Measurements from ENCODE around the gene MYO18B.

DNA sequence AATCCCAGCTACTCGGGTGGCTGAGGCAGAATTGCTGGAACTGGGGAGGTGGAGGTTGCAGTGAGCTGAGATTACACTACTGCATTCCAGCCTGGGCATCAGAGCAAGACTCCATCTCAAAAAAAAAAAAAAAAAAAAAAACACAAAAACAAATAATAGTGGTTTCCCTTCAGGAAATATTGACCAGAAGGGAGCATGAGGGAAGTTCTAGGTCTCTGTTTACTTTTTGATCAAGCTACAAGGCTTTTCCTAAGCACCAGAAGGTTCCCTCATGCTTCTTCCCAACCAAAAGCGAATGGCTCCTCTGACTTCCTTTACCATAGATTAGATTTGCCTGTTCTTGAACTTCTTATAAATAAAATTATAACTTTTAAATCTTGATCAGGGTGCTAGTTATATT is 18.3 kb downstream of the MYO18B start:
- TF ChIP-seq, protein P1, sequence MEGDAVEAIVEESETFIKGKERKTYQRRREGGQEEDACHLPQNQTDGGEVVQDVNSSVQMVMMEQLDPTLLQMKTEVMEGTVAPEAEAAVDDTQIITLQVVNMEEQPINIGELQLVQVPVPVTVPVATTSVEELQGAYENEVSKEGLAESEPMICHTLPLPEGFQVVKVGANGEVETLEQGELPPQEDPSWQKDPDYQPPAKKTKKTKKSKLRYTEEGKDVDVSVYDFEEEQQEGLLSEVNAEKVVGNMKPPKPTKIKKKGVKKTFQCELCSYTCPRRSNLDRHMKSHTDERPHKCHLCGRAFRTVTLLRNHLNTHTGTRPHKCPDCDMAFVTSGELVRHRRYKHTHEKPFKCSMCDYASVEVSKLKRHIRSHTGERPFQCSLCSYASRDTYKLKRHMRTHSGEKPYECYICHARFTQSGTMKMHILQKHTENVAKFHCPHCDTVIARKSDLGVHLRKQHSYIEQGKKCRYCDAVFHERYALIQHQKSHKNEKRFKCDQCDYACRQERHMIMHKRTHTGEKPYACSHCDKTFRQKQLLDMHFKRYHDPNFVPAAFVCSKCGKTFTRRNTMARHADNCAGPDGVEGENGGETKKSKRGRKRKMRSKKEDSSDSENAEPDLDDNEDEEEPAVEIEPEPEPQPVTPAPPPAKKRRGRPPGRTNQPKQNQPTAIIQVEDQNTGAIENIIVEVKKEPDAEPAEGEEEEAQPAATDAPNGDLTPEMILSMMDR (IDR thresholded peaks at IDR 0.05; ENCODE audit: insufficient read depth, low read length): no peak
- TF ChIP-seq, protein P2, sequence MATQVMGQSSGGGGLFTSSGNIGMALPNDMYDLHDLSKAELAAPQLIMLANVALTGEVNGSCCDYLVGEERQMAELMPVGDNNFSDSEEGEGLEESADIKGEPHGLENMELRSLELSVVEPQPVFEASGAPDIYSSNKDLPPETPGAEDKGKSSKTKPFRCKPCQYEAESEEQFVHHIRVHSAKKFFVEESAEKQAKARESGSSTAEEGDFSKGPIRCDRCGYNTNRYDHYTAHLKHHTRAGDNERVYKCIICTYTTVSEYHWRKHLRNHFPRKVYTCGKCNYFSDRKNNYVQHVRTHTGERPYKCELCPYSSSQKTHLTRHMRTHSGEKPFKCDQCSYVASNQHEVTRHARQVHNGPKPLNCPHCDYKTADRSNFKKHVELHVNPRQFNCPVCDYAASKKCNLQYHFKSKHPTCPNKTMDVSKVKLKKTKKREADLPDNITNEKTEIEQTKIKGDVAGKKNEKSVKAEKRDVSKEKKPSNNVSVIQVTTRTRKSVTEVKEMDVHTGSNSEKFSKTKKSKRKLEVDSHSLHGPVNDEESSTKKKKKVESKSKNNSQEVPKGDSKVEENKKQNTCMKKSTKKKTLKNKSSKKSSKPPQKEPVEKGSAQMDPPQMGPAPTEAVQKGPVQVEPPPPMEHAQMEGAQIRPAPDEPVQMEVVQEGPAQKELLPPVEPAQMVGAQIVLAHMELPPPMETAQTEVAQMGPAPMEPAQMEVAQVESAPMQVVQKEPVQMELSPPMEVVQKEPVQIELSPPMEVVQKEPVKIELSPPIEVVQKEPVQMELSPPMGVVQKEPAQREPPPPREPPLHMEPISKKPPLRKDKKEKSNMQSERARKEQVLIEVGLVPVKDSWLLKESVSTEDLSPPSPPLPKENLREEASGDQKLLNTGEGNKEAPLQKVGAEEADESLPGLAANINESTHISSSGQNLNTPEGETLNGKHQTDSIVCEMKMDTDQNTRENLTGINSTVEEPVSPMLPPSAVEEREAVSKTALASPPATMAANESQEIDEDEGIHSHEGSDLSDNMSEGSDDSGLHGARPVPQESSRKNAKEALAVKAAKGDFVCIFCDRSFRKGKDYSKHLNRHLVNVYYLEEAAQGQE (IDR thresholded peaks at IDR 0.05; ENCODE audit: insufficient replicate concordance, low read depth): no peak
- TF ChIP-seq POLR2AphosphoS5 (IDR thresholded peaks at IDR 0.05; ENCODE audit: low read depth) (no peak), GABPA (IDR thresholded peaks at IDR 0.05; ENCODE audit: low read depth) (no peak)
